Measurements from ENCODE around the gene NKTR.
A peak's percentile ranks its signal among the peaks of the same experiment; 100 is the strongest.

NKTR gene

DNA sequence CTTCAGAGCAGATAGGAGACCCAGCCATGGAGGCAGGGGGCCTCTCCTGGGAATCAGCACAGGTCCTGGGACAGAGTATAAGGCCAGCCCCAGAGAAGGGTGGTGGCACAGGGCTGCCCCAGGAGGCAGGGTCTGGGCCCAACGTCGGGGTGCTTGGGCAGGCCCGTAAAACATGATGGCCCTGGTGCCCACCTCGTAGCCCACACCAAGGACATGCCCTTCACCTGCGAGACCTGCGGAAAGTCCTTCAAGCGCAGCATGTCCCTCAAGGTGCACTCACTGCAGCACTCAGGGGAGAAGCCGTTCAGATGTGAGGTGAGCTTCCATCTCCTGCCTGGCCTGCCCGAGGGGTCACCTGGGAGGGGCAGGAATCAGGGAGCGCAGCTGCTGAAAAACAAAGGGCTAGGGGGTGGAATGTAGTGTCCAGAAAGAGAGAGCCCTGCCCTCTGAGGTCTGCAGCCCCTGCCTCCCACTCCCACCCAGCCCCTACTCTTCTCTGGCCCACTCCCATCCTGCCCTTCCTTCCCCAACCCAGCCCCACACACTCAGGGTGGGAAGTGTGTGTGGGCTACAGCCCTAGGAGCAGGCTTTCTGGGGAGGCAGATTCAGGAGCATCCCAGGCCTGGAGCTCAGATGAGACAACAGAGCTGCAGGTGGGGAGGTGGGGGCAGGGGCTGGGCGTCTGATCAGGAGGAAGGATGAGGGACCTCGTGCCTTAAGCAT, 62.5 kb downstream of the NKTR start:
- no peak for DNase-seq

DNA sequence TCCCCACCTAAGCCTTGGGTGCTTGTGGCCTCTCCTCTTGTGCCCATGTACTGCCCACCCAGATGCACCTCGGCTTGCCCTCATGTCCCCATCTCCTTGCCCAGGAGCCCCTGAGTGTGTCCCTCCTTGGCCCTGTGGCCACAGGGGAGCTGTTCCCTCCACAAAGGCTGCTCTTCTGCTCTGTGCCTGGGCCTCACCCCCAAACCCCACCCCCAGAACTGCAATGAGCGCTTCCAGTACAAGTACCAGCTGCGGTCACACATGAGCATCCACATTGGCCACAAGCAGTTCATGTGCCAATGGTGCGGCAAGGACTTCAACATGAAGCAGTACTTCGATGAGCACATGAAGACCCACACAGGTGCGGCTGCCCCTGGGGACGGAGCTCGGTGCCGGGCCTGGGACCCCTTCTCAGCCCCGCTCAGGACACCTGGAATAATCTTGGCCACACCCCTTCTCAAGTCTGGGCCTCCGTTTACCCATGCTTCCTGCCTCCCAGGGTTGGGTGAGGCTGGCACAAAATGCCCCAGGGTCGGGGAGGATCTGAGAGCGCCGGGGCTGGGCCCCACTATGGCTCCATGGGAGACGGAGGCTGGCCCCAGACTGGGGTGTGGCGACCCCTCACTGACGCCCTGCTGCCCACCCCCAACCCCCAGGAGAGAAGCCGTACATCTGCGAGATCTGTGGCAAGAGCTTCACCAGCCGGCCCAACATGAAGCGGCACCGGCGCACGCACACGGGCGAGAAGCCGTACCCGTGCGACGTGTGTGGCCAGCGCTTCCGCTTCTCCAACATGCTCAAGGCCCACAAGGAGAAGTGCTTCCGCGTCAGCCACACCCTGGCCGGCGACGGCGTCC, 63.3 kb downstream of the NKTR start:
- no peak for DNase-seq

DNA sequence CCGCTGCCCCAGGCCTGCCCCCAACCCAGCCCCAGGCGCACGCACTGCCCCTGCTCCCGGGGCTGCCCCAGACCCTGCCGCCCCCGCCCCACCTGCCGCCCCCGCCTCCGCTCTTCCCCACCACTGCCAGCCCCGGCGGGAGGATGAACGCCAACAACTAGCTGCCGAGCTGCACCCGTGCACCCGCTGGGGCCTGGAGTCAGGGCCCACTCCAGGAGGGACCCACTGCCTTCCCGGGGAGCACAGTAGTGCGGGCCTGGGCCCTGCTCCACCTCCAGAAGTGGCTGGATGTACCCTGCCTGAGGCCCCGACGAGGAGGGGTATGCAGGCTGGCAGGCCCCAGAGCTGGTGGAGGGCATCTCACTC, 63.9 kb downstream of the NKTR start:
- no peak for DNase-seq

DNA sequence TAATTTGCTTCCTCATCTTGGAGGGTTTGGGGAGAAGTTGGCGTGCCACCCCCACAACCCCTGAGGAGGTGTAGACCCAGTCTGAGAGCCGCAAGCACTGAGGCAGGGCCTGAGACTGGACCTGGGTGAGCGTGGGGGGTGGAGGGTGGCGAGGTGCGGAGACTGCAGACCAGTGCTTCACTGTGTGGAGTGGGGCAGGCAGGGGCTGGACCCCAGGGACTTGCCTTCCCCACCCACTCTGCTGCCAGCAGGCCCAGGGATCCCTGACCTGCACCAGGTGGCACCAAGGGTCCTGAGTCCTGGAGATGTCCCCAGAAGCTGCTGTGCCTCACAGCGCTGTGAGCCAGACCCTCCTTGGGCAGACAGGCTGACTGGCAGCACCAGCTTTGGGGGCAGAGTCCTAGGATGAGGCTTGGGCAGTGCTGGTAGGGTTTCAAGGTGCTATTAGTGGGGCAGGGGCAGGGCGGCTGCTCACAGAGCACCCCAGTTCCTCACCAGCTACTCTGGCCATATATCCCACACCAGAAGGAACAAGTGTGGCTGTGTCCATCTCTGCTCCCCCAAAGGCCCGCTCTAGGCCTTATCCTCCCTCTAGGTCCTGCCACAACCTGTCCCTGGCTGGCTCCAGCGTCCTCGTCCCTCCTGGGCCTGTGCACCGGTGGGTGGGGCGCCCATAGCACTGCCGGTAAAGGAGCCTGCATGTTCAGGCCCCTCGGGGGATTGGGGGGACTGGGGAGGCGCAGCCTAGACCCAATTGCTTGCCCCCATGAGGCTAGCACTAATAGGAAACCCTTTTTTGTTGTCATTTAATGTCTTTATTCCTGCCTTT, 64.8 kb downstream of the NKTR start:
- no peak for DNase-seq

DNA sequence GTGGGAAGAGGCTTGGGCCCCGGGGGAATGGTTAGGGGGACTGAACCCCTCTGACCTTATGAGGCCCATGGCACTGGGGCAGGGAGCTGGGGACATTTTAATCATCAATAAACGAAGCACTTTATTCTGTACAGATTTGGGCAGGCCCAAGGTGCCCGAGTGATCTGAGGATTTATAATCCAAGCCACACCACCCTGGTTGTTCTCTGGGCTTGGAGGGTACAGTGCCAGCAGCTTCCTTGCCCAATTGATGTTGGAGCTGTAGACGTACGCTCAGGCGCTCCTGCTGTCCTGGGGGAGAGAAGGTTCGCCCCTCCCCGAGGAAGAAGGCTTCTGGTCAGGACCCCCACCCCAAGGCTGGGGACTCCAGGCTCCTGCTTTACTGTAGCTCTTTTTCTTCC, 65.5 kb downstream of the NKTR start:
- no peak for DNase-seq

DNA sequence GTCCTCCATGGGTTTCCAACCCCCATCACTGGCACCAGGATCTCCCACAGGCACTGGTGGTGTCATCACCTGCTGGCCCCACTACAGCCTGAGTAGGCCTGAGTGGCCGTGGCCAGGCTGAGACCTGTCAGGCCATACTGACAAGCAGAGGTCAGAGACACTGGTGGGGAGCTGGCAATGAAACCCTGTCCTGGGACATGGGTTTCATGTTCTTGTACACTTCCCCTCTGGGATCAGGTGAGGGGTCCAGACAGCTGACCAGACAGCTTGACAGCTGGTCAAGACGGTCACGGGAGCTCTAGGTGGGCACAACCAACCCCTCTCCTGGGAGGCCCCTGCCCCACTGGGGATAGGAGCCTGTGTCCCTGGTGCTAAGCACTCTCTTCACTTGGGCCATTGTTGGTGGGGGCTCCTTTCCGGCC, 66.1 kb downstream of the NKTR start:
- no peak for DNase-seq

DNA sequence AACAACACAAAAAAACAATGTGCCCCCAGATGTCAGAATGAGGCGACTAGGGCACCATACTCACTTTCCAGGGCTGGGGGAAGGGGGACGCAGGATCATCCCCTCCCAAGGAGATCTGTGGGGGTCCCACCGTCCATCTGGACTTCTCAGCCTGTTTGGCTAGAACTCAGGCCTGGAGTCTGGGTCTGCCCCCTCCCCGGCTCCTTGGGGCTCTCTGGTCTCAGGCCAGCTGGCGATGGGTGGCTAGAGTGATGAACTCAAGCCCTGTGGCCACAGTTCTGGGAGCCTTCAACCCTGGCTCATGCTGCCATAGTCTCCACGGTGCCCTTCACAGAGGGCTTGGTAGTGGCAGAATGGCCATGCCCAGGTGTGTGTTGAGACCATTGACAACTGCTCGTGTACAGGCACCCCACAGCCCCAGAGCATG, 66.6 kb downstream of the NKTR start:
- no peak for DNase-seq

DNA sequence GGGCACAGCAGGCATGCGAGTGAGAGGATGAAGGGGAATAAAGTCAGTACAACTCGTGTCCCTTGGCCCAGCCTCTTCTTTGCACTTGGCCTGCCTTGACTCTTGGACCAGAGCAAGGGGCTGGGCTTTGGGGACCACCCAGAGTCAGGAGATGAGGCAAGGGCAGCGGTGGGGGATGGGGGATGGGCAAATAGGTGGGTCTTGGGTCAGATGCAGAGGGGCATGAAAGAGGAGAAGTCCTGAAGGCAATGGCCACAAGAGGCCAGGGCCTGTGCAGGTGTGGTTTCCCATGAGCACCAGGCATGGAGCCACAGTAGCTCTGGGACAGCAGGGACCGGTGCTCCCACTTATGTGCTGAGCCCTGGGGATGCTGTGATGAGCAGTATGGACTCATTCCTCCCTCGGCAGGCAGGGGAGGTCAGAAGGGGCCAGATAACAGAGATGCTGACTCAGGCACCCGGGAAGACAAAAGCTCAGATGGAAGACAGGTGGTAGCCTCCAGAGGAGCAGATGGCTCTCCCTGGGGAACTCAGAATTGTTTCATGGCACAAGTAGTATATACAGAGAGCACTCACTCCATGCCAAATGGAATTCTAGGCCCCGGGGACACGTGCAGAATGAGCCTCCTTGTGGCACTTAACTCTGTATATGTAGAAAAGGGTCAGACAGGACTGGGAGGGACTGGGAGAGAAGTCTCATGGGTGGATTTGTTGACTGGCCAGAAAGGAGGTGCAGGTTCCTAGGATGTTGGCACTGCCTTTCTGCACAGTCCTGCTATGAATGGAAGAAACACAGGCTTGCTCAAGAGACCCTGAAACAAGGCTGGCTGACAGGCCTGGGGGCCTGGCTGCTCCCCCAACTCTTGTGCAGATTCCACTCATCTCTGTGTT, 67.3 kb downstream of the NKTR start:
- DNase-seq: no peak

DNA sequence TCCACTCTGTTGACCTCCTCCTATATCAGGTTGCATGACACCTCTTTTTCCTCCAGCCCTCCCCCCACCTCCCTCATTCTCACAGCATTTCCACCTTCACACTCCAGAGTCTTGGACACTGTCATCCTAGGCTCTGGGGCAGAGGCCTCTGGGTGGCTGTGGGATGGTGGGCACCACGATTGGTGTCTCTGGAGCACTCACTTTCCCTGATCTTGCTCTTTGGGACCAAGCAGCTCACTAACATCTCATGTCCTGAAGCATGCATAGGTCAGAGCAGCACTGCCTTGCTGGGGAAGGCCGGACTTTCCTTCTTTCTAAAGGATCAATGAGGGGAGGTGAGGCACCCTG, 67.9 kb downstream of the NKTR start:
- DNase-seq: no peak

DNA sequence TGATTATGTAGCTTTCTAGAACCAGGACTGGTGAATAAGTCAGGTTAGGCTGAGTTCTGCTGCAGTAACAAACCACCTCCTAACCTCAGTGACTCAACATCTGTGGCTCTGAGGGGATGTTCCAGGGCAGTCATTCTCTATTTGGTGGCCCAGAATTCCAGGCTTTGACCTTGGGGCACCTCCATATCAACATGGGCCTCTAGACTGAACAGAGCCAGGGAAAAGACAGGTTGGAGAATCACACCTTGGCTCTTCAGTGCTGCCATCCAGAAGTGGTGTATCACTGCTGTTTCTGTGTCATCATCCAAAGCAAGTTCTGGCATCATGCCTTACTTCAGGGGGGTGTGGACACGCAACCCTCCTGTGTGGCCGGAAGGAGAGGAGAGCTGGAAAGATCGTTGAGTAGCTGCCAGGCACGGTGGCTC, 68.3 kb downstream of the NKTR start:
- DNase-seq: no peak

DNA sequence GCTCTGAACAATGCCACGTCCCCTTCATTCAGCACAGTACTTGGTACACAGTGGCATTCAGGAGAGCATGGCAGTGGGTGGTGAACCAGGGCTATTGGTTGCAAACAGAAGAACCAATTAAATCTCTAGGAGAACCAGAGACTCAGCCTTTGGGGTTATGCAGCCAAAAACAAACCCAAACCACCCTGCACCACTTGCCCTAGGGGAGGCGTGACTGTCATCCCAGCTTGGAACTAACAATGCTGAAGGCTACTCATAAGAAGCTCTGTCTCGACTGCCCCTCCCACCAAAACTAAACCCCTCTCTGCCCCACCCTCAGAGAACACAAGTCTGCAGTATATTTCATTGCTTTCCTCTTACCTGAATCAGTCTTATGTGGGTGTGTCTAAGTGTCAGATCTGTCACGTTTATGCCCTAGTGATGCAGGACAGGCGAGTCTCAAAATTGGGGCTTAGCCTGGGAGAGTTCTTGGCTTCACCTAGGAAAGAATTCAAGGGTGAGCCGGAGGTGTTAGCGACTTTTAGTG, 69.6 kb downstream of the NKTR start:
- DNase-seq: no peak

DNA sequence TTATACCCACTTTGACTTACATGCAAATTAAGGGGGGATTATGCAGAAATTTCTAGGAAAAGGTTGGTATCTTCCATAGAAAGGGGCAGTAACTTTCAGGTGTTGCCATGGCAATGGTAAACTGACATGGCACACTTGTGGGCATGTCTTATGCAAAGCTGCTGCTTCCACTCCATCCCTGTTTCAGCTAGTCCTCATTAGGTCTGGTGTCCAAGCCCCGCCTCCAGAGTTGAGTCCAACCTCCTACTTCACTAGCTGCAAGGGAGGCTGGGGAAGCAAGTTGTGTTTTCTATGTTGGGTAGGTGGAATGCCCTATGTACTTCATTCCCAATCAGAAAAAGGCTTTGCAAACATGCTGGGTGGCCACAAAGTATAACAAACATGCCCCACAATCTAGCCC, 70.2 kb downstream of the NKTR start:
- no peak for DNase-seq

DNA sequence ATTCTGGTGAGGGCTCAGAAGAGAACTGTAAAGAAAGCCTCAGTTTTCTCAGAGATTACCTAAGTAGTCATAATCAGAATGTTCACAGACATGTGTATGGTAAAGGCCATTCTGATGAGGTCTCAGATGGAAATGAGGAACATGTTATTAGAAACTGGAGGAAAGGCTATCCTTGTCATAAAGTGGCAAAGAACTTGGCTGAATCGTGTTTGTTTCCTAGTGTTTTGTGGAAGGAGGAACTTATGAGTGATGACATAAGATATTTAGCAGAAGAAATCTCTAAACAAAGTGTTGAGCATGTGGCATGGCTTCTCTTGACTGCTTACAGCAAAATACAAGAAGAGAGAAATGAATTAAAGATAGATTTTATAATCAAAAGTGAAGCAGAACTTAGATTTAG, 72.0 kb downstream of the NKTR start:
- DNase-seq: no peak

DNA sequence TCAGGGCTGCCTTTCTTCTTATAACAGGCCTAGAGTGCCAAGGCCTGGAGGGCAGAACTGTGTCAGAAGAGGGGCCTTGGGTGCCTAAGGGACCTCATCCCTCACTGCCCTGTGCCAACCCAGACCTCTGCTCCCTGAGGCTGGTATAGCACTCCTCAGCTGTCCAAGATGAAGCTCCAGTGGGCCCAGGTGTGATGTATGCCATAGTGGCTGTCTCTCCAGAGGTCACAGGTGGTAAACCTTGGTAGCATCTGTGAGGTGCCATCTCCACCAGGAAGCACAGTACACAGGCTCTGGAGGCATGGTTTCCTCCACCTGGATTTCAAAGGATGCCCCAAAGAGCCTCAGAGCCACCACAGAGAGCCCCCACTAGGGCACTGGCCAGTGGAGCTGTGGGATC, 72.6 kb downstream of the NKTR start:
- DNase-seq: peak; percentile 2

DNA sequence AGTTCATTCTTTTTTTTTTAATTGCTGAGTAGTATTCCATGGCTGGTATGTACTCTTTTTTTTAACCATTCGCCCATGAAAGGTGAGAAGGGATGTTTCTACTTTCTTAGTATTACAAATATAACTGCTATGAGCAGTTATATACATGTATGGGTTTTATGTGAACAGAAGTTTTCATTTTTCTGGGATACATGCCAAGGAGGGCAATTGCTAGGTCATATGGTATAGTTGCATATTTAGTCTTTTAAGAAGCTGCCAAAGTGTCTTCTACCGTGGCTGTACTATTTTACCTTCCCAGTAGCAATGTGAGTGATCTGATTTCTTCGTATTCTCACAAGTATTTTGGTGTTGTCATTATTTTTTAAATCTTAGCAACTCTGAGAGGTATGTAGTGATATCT, 73.7 kb downstream of the NKTR start:
- DNase-seq: no peak

DNA sequence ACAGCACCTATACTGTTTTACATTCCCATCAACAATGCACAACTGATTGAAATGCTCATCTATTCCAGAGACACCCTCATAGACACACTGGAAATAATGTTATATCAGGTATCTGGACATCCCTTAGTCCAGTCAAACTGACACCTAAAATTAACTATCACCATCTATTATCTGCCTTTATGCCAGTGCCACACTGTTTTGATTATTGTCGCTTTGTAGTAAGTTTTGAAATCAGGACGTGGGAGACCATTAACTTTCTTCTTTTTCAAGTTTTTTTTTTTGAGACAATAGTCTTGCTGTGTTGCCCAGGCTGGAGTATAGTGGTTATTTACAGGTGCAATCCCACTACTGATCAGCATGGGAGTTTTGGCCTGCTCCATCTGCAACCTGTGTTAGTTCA, 75.4 kb downstream of the NKTR start:
- no peak for DNase-seq

DNA sequence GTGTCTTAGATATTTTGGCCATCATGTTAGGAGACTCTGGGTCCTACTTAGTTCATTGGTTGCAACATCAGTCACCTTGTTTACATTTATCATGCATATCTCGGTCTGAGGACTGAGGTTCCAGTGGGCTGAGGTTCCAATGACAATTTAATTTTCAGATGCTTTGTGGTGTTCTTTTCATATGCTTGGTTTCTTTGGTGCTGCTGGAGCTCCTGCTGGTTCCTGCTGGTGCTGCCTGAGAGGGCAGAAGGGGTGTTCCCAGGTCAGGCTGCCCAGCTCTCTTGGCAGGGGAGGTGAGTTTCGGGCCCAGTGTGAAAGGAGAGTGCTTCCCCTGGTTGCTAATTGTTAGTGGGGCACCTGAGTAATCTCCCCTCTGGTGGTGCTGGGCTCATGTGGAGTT, 78.0 kb downstream of the NKTR start:
- no peak for DNase-seq

DNA sequence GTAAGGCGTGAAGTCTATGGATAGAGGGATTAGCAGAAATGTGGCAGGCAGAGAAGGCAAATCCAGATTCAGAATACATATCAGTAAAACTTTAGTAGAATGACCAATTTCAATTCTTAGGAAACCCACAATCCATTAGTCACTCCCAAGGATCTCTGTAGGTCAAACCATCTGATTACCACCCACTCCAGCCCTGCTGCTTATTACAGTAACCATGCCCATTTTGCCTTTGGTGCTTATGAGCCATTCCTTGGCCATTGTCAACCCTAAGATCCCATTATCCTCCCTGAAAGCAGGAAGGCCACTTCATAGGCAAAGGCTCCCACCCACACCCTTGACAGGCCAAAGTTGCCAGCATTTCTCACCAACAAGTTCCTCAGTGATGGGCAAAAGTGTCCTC, 79.8 kb downstream of the NKTR start:
- DNase-seq: no peak

DNA sequence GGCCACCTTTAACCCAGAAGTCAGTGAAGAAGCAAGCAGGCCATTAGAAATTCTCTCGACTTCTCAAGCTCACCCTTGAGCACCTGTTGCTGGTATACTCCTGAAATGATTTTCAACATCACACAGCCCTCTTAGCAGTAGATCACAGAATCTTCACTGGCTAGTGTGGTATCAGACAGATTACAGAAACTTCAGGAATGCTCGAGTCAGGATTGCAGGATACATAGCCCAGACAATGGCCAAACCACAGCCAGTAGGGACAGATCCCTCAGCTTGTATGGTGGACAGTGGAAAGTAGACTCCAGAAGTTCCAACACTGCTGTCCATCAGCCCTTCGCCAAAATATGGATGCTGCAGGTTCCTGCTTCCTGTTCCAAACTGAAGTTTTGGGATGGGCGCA, 80.3 kb downstream of the NKTR start:
- DNase-seq: no peak

DNA sequence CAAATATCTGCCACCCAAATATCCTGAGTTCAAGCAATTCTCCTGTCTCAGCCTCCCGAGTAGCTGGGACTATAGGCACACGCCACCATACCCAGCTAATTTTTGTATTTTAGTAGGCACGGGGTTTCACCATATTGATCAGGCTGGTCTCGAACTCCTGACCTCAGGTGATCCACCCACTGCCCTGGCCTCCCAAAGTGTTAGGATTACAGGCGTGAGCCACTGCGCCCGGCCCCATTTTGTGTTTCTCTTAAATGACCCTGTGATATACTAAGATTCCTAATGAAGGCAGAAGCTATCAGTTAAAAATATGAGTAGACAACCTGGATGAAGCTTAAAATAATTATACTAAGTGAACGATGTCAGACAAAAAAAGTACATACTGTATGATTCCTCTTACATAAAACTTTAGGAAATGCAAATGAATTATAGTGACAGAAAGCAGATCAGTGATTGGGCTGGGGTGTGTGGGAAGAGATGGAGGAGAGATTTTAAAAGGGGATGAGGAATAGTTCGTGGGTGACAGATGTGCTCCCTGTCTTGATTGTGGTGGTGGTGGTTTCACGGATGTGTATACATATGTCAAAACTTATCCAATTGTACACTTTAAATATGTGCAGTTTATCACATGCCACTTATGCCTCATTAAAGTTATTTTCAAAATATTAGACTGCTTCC, 81.0 kb downstream of the NKTR start:
- DNase-seq: no peak

DNA sequence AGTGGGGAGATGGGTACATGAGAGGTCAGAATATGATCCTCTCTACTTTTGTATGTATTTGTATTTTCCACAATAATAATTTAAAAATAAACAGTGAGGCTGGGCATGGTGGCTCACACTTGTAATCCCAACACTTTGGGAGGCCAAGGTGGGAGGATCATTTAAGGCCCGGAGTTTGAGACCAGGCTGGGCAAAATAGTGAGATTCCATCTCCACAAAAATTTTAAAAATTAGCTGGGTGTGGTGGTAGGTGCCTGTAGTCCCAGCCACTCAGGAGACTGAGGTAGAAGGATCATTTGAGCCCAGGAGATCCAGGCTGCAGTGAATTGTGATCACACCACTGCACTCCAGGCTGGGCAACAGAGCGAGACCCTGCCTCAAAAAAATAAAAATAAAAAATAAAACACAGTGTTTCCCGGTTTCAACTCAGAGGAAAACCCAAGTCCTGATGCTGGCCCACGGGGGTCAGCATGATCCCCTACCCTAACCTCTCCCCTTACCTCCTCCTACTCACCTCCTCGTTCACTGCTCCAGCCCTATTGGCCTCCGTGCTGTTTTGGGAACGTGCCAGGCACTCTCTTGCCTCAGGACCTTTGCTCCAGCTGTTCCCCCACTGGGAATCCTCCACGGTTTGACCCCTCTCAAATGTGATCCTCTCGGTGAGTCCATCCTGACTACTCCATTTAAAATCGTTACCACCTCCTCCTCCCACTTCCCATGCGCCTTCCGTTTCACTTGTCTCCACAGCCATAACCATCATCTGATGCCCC, 82.0 kb downstream of the NKTR start:
- DNase-seq: peak; percentile 6

Data from activated CD8-positive, alpha-beta memory T cell treated with anti-CD3 and anti-CD28 coated beads, Interleukin-2, amount 50 U/mL, for 4 hours (primary cell).